Jurkat, Clone E6-1 (cell line): Measurements from ENCODE around the gene ITIH2.
A peak's percentile ranks its signal among the peaks of the same experiment; 100 is the strongest.
"Not testable (repeated sequence)": the region's sequence is repeated elsewhere in the genome, so short reads cannot be mapped to it uniquely, and the experiment has no call there.

Experiments
- DNase-seq: peaks from one replicate; pipeline ENCODE4 v3.0.0-alpha.2; 2011; ENCODE audit warnings: low read depth, low spot score
- H3K4me3 ChIP-seq: 2 replicates; pipeline ENCODE4 v1.5.1; 2011; ENCODE audit warnings: mild to moderate bottlenecking, low read length, control low read depth, moderate library complexity

Gene ITIH2

GRCh38 chr10:7690885-7691597 is 12.1 kb upstream of the ITIH2 start:
- H3K4me3 ChIP-seq, DNase-seq: not testable (repeated sequence)

- not testable (repeated sequence) for H3K4me3 ChIP-seq, DNase-seq
These were observed 10.7 kb upstream of the ITIH2 start for GRCh38 chr10:7692368-7692767.

- DNase-seq, H3K4me3 ChIP-seq: not testable (repeated sequence)
These were observed 9.9 kb upstream of the ITIH2 start for GRCh38 chr10:7693194-7693593.

GRCh38 chr10:7696545-7696944 is 6.6 kb upstream of the ITIH2 start:
- DNase-seq = no peak

GRCh38 chr10:7697426-7697825 is 5.7 kb upstream of the ITIH2 start:
- no peak overlapping the region for H3K4me3 ChIP-seq
- DNase-seq = no peak

More at GRCh38 chr10:7696545-7696944, 6.6 kb upstream of the ITIH2 start:
- H3K4me3 ChIP-seq = no peak overlapping the region

GRCh38 chr10:7700577-7701125 is 2.5 kb upstream of the ITIH2 start:
- DNase-seq = no peak
- H3K4me3 ChIP-seq = no peak overlapping the region

GRCh38 chr10:7701158-7701742 is 1.9 kb upstream of the ITIH2 start:
- no peak overlapping the region for H3K4me3 ChIP-seq
- DNase-seq = no peak

- no peak for DNase-seq
- no peak overlapping the region for H3K4me3 ChIP-seq
These were observed 766 bp upstream of the ITIH2 start for GRCh38 chr10:7702288-7702812.

GRCh38 chr10:7704071-7705016 is 1.2 kb downstream of the ITIH2 start:
- no peak overlapping the region for H3K4me3 ChIP-seq

GRCh38 chr10:7705341-7705740 is 2.2 kb downstream of the ITIH2 start:
- DNase-seq = no peak
- H3K4me3 ChIP-seq = no peak overlapping the region

More at GRCh38 chr10:7704071-7705016, 1.2 kb downstream of the ITIH2 start:
- DNase-seq = no peak

GRCh38 chr10:7706534-7707073 is 3.5 kb downstream of the ITIH2 start:
- no peak overlapping the region for H3K4me3 ChIP-seq
- no peak for DNase-seq

- no peak overlapping the region for H3K4me3 ChIP-seq
- DNase-seq = no peak
These were observed 4.0 kb downstream of the ITIH2 start for GRCh38 chr10:7707102-7707501.

- no peak for DNase-seq
- H3K4me3 ChIP-seq = no peak overlapping the region
These were observed 4.9 kb downstream of the ITIH2 start for GRCh38 chr10:7707858-7708622.

GRCh38 chr10:7708832-7709231 is 5.7 kb downstream of the ITIH2 start:
- no peak overlapping the region for H3K4me3 ChIP-seq
- no peak for DNase-seq

GRCh38 chr10:7710446-7710845 is 7.3 kb downstream of the ITIH2 start:
- no peak overlapping the region for H3K4me3 ChIP-seq
- DNase-seq = no peak

GRCh38 chr10:7711075-7711474 is 8.0 kb downstream of the ITIH2 start:
- not testable (repeated sequence) for DNase-seq, H3K4me3 ChIP-seq

- H3K4me3 ChIP-seq = no peak overlapping the region
- DNase-seq = no peak
These were observed 12.4 kb downstream of the ITIH2 start for GRCh38 chr10:7715515-7715914.

GRCh38 chr10:7717767-7718166 is 14.7 kb downstream of the ITIH2 start:
- peak; percentile 32 for DNase-seq

More at GRCh38 chr10:7717767-7718166, 14.7 kb downstream of the ITIH2 start:
- H3K4me3 ChIP-seq = no peak overlapping the region
